ENCODE measurements around the gene PDIA5.

Gene PDIA5

GRCh38 chr3:123047062-123047319 lies 19.8 kb upstream of the PDIA5 start:
- TF ChIP-seq, protein P1, sequence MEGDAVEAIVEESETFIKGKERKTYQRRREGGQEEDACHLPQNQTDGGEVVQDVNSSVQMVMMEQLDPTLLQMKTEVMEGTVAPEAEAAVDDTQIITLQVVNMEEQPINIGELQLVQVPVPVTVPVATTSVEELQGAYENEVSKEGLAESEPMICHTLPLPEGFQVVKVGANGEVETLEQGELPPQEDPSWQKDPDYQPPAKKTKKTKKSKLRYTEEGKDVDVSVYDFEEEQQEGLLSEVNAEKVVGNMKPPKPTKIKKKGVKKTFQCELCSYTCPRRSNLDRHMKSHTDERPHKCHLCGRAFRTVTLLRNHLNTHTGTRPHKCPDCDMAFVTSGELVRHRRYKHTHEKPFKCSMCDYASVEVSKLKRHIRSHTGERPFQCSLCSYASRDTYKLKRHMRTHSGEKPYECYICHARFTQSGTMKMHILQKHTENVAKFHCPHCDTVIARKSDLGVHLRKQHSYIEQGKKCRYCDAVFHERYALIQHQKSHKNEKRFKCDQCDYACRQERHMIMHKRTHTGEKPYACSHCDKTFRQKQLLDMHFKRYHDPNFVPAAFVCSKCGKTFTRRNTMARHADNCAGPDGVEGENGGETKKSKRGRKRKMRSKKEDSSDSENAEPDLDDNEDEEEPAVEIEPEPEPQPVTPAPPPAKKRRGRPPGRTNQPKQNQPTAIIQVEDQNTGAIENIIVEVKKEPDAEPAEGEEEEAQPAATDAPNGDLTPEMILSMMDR (IDR thresholded peaks at IDR 0.05; ENCODE audit: control extremely low read depth, extremely low read depth, low read depth, missing control alignments): no peak
- DNase-seq (ENCODE audit: extremely low spot score): no peak
- POLR2A ChIA-PET: no interaction called here
- CTCF ChIA-PET: interaction anchor here (1.0 kb wide), 1 partner anchor 12 kb away, joined by 3 read pairs; no protein-coding TSS in a partner anchor

- TF ChIP-seq, protein P1 (IDR thresholded peaks at IDR 0.05; ENCODE audit: control extremely low read depth, extremely low read depth, low read depth, missing control alignments): no peak
- CTCF ChIA-PET: interaction anchor here (1.4 to 2.1 kb wide), 4 partner anchors 17 to 276 kb away, joined by 3 to 5 read pairs (median 4); no protein-coding TSS in a partner anchor
- no peak for DNase-seq (ENCODE audit: extremely low spot score)
- POLR2A ChIA-PET: no interaction called here
Observed at GRCh38 chr3:123048480-123049237, 18.2 kb upstream of the PDIA5 start.

DNA sequence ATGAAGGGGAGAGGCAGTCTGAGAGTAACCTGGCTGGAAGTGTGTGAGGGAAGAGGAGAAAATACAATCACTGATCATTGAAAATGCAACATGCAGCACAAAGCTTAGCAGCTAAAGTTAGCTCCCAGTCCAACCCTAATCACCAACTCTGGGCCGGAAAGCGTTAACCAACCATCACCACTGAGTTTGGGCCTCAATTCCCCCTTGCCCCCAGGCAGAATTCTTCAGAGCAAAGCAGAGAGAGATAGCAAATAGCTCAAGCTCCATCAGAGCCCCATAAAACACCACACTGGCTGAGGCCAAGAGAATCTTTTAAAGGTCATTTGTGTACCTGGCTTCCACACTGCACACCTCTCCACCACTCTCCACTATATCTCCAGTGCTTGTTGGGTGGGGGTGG lies 16.2 kb upstream of the PDIA5 start:
- DNase-seq (ENCODE audit: extremely low spot score): no peak
- ChIA-PET POLR2A (no interaction called here), CTCF (interaction anchor here (1.3 kb wide), 2 partner anchors 8 to 10 kb away, joined by 3 to 4 read pairs; no protein-coding TSS in a partner anchor)
- TF ChIP-seq, protein P1 (IDR thresholded peaks at IDR 0.05; ENCODE audit: control extremely low read depth, extremely low read depth, low read depth, missing control alignments): no peak

- POLR2A ChIA-PET: no interaction called here
- TF ChIP-seq, protein P1 (IDR thresholded peaks at IDR 0.05; ENCODE audit: control extremely low read depth, extremely low read depth, low read depth, missing control alignments): no peak
- DNase-seq (ENCODE audit: extremely low spot score): no peak
- CTCF ChIA-PET: no interaction called here
Observed at GRCh38 chr3:123053107-123053506, 13.7 kb upstream of the PDIA5 start.

- no peak for DNase-seq (ENCODE audit: extremely low spot score)
- CTCF ChIA-PET: no interaction called here
- POLR2A ChIA-PET: no interaction called here
- TF ChIP-seq, protein P1 (IDR thresholded peaks at IDR 0.05; ENCODE audit: control extremely low read depth, extremely low read depth, low read depth, missing control alignments): no peak
Observed at GRCh38 chr3:123054109-123054778, 12.6 kb upstream of the PDIA5 start.

GRCh38 chr3:123054931-123055330 lies 11.9 kb upstream of the PDIA5 start:
- TF ChIP-seq, protein P1 (IDR thresholded peaks at IDR 0.05; ENCODE audit: control extremely low read depth, extremely low read depth, low read depth, missing control alignments): no peak
- no peak for DNase-seq (ENCODE audit: extremely low spot score)
- POLR2A ChIA-PET: no interaction called here
- CTCF ChIA-PET: interaction anchor here (2.3 kb wide), 1 partner anchor 17 kb away, joined by 10 read pairs; no protein-coding TSS in a partner anchor
